GM18498 (cell line): ENCODE data around the gene STX11.

Experiments used
- ATAC-seq: cut with Tn5 transposase; IDR thresholded peaks from one replicate; pipeline ENCODE4 v1.9.1; 2021; ENCODE audit warnings: mild to moderate bottlenecking, moderate library complexity; ENCODE audit not compliant: unreplicated experiment

STX11 gene

DNA sequence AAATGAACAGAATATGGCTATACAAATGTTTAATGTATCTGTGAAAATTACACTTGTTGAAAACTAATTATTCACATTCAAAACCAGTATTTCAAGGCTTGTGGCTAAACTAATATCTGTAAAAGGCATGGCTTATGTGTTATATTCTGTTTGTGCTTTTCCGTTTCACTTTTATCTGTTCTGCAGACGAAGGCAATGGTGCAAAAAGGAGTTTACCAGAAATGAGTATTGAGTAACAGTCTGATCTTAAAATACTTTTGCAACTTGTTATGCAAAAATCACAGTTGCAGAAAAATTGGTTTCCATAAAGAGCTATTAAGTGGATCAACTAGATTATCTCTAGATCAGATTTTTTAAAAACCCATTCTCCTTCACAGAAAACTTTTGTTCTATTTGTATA, 9.4 kb upstream of the STX11 start:
- ATAC-seq: peak; percentile 90

- no peak for ATAC-seq
Measured at GRCh38 chr6:144141470-144141869, 8.8 kb upstream of the STX11 start.

DNA sequence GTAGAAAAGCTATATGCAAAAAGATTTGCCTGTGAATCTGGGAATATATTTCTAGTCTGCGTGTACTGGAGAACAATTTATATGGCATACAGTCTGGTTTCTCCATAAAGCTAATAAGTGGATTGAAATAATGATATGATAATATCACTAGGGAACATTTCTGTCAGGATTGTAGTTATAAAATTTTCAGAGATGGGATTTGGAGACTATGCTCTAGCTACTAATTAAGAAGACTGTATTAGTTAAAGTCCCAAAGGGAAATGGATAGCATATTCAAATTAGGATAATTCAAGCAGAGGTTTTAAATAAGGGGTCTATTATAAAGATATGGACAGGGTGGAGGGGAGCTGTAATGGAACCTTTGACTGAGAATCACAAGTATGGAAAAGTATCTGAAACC, 7.2 kb upstream of the STX11 start:
- no peak for ATAC-seq

GRCh38 chr6:144143878-144144277, 6.4 kb upstream of the STX11 start:
- no peak for ATAC-seq

DNA sequence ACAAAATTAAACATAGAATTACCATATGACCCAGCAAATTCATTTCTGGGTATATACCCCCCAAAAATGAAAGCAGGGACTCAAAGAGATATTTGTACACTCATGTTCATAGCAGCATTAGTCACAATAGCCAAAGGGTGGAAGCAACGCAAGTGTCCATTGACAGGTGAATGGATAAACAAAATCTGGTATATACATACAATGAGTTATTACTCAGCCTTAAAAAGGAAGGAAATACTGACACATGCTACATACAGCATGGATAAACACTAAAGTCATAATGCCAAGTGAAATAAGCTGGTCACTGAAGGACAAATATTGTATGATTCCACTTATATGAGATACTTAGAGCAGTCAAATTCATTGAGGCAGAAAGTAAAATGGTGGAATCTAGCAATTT, 5.3 kb upstream of the STX11 start:
- ATAC-seq: no peak

GRCh38 chr6:144145541-144145940, 4.8 kb upstream of the STX11 start:
- ATAC-seq: no peak

- ATAC-seq: no peak
Measured at GRCh38 chr6:144148886-144149285, 1.4 kb upstream of the STX11 start.

- no peak for ATAC-seq
Measured at GRCh38 chr6:144149558-144149893, 791 bp upstream of the STX11 start.

GRCh38 chr6:144150710-144151657, 667 bp downstream of the STX11 start:
- peak; percentile 62 for ATAC-seq

GRCh38 chr6:144152334-144152900, 2.1 kb downstream of the STX11 start:
- no peak for ATAC-seq

DNA sequence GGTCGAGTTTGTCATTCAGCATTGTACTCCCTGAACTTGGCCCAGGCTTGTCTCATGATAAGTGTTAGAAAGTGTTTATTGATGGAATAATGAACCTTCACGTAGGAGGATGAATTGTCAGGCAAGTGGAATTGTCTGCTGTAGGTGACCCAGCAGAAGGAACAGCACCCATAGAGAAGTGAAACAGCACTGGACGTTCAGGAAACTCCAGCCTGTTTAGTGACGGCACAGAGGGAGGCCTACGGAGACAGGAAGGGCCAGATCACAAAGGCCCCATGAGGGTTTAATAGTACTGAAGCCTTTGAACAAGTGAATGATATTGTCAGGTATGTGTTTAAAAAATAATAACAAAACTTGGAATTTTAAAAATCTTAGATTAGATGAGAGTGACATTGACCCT, 2.9 kb downstream of the STX11 start:
- ATAC-seq: no peak

GRCh38 chr6:144153971-144154370, 3.7 kb downstream of the STX11 start:
- no peak for ATAC-seq

- peak; percentile 54 for ATAC-seq
Measured at GRCh38 chr6:144155529-144155928, 5.2 kb downstream of the STX11 start.

DNA sequence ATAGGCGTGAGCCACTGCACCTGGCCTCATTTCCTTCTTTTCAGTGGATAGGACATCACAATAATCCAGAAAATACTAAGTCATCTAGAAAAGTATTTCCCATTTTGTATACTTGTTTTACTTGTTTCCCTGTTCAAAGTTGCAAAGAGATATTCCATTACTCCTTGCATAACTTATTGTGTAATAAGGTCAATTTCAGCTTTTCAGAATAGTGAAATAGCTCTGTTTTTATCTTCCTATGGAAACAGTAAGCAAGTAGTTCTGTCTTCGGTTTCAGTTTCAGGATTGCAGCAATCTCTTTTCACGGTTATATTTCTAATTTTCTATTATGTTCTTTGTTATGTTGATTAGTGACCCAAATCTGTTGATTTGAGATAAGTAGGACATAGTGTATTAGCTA, 6.0 kb downstream of the STX11 start:
- ATAC-seq: peak; percentile 28

DNA sequence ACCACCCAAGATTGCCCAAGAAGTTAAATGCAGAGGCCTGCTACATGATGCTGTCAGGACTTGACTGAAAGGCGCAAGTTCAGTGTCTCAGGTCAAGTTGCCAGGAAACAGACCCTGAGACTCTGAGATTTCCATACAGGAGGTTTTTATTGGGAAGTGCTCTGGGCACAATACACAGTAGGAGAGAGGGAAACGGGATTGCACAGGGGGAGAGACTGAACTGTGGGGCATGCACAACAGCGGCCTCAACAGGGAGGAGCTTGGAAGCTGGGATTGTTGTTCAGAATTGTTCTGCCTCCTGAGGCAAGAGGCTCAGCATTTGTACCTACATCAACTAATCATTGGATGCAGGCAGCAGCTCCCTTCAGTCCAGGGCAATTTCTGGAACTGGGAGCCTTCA, 6.7 kb downstream of the STX11 start:
- ATAC-seq: no peak

GRCh38 chr6:144158133-144158532, 7.8 kb downstream of the STX11 start:
- ATAC-seq: no peak

DNA sequence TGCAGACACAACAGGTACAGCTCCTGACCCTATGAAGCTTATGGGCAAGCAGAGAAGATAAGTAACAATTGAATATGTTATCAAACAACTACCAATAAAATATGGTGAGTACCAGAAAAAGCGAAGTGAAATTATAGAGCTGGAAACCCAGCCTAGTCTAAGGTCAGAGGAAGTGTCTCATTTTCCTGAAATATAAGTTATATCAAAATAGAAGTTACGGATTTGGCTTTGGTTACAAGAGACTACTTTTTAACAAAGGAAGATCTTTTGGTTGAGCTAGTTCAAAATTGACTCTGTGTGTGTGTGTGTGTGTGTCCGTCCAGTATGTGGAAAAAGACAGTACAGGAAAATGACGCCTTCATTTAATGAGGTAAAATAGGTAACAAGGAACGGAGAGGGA, 8.9 kb downstream of the STX11 start:
- no peak for ATAC-seq

DNA sequence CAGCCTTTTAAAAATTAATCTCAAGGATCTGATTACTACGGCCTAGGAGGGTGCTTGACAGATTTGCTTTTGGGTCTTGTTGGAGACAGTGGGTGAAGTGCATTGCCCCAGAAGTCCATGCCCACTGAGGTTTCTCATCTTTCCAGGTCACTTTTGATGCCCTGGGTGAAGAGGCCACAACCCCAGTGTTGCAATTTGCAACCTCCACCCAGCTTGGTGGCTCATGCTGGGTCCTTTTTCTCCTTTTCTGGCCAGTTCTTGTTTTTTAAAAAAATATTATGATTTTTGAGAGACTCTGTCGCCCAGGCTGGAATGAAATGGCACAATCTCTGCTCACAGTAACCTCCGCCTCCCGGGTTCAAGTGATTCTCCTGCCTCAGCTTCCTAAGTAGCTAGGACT, 9.4 kb downstream of the STX11 start:
- no peak for ATAC-seq

GRCh38 chr6:144160431-144161005, 10.2 kb downstream of the STX11 start:
- no peak for ATAC-seq

- no peak for ATAC-seq
Measured at GRCh38 chr6:144161975-144162374, 11.7 kb downstream of the STX11 start.

GRCh38 chr6:144162977-144163376, 12.7 kb downstream of the STX11 start:
- ATAC-seq: peak; percentile 82

DNA sequence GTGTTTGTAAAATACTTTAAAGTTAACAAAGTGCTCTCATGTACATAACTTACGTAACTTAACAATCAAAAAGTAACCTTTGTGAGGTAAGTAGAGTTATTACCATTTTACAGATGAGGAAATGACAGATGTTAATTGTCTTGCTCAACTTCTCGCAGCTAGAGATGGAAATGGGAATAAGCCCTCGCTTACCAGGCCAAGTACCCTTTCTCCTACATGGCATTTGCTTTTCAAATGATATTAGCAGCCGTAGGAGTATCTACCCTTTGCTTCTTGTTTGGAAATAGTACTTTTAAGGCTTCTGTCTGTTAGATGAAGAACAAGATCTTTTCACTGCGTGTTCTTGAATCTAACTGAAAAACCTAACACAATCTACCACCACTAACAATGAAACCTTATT, 15.5 kb downstream of the STX11 start:
- no peak for ATAC-seq
